CD14-positive monocyte (primary cell): Measurements from ENCODE around the gene UACA. TPM values are rescaled to one million over a fixed set of nuclear protein-coding genes. Genes with fewer than 3 reads are reported as not detected.

ENCODE experiments used
- DNase-seq, 3 donors: peaks; one replicate each; pipeline ENCODE4 v3.0.0-alpha.2; 2011 to 2022
- H2AFZ ChIP-seq: 2 replicates; pipeline ENCODE4 v1.6.0; 2012; ENCODE audit warnings: mild to moderate bottlenecking, low read depth, low read length, inconsistent platforms; ENCODE audit not compliant: insufficient read depth, poor library complexity, severe bottlenecking
- H3K27ac ChIP-seq, 2 donors: 1 replicate in 1 of 2; 2 replicates in 1 of 2; pipeline ENCODE4 v1.5.1; 2012 to 2013; ENCODE audit warnings: low read length in 2 of 2, control low read depth in 1 of 2, inconsistent platforms in 1 of 2, low read depth in 1 of 2, mild to moderate bottlenecking in 1 of 2
- H3K27me3 ChIP-seq, 2 donors: one replicate each; pipeline versions ENCODE4 v1.6.0 to v1.6.1; 2011 to 2013; ENCODE audit warnings: low read length in 2 of 2; ENCODE audit not compliant: control insufficient read depth in 2 of 2, insufficient read depth in 2 of 2
- H3K36me3 ChIP-seq, 2 donors: replicated peaks in 1 of 2; 1 replicate in 1 of 2; 2 replicates in 1 of 2; pipeline versions ENCODE4 v1.5.1 to v1.6.1; 2012 to 2013; ENCODE audit warnings: low read length in 2 of 2, control low read depth in 1 of 2, inconsistent platforms in 1 of 2, mild to moderate bottlenecking in 1 of 2; ENCODE audit not compliant: insufficient read depth in 2 of 2, control insufficient read depth in 1 of 2
- H3K4me1 ChIP-seq, 2 donors: 1 replicate in 1 of 2; 2 replicates in 1 of 2; pipeline versions ENCODE4 v1.5.1 to v1.6.1; 2012 to 2013; ENCODE audit warnings: low read length in 2 of 2, control low read depth in 1 of 2, inconsistent platforms in 1 of 2, mild to moderate bottlenecking in 1 of 2, moderate library complexity in 1 of 2; ENCODE audit not compliant: insufficient read depth in 2 of 2, control insufficient read depth in 1 of 2
- H3K4me2 ChIP-seq: replicated peaks from 2 replicates; pipeline ENCODE3; 2012; ENCODE audit warnings: low read length, moderate library complexity, mild to moderate bottlenecking; ENCODE audit not compliant: poor library complexity, severe bottlenecking; ENCODE audit errors: extremely low read depth
- H3K4me3 ChIP-seq, 3 experiments: fragments of 200-600 bp in 1 of 3; sonication (generic) in 1 of 3; replicated peaks in 1 of 3; 1 replicate in 2 of 3; 2 replicates in 1 of 3; pipeline ENCODE4 v1.5.1; 2011 to 2013; ENCODE audit warnings: low read length in 3 of 3, mild to moderate bottlenecking in 3 of 3, control low read depth in 2 of 3, low read depth in 2 of 3, inconsistent platforms in 1 of 3, moderate library complexity in 1 of 3
- H3K79me2 ChIP-seq: 2 replicates; pipeline ENCODE4 v1.6.0; 2012; ENCODE audit warnings: mild to moderate bottlenecking, control low read depth, inconsistent platforms, low read length, moderate library complexity; ENCODE audit not compliant: insufficient read depth
- H3K9ac ChIP-seq: 2 replicates; pipeline ENCODE4 v1.6.0; 2017; ENCODE audit warnings: low read length, mild to moderate bottlenecking; ENCODE audit not compliant: insufficient read depth, poor library complexity, severe bottlenecking
- H3K9me3 ChIP-seq, 2 donors: replicated peaks in 1 of 2; 1 replicate in 1 of 2; 2 replicates in 1 of 2; pipeline versions ENCODE4 v1.5.1 to v1.6.1; 2012 to 2013; ENCODE audit warnings: low read length in 2 of 2, control low read depth in 1 of 2; ENCODE audit not compliant: control insufficient read depth in 1 of 2, insufficient read depth in 1 of 2
- H4K20me1 ChIP-seq: 2 replicates; pipeline ENCODE4 v1.6.0; 2012; ENCODE audit warnings: mild to moderate bottlenecking, low read length, control low read depth, moderate library complexity; ENCODE audit not compliant: insufficient read depth
- H3K27ac Mint-ChIP-seq, 7 donors: one replicate each; pipeline ENCODE4 v1.8.0; 2020; ENCODE audit warnings: mild to moderate bottlenecking in 7 of 7, mixed read lengths in 7 of 7, moderate library complexity in 6 of 7, inconsistent platforms in 2 of 7
- H3K27me3 Mint-ChIP-seq, 3 donors: one replicate each; pipeline ENCODE4 v1.8.0; 2021 to 2022; ENCODE audit warnings: low read depth in 3 of 3, mild to moderate bottlenecking in 3 of 3, mixed read lengths in 3 of 3, moderate library complexity in 3 of 3, inconsistent platforms in 1 of 3
- H3K36me3 Mint-ChIP-seq, 2 donors: one replicate each; pipeline ENCODE4 v1.8.0; 2020; ENCODE audit warnings: mixed read lengths in 2 of 2, inconsistent platforms in 1 of 2, mild to moderate bottlenecking in 1 of 2
- H3K4me1 Mint-ChIP-seq: one replicate; pipeline ENCODE4 v1.8.0; 2020; ENCODE audit warnings: mild to moderate bottlenecking, mixed read lengths
- H3K4me3 Mint-ChIP-seq, 2 donors: one replicate each; pipeline ENCODE4 v1.8.0; 2020; ENCODE audit warnings: mild to moderate bottlenecking in 2 of 2, mixed read lengths in 2 of 2, moderate library complexity in 1 of 2
- H3K9me3 Mint-ChIP-seq, 7 donors: one replicate each; pipeline ENCODE4 v1.8.0; 2020 to 2022; ENCODE audit warnings: mixed read lengths in 7 of 7, mild to moderate bottlenecking in 6 of 7, moderate library complexity in 6 of 7, inconsistent platforms in 2 of 7
- WGBS: methylation state at CpG from one replicate; pipeline ENCODE4 v1.1.5; 2013; ENCODE audit warnings: missing lambda C conversion rate; ENCODE audit not compliant: insufficient coverage; 5-methylcytosine and 5-hydroxymethylcytosine counted together
- intact Hi-C, 2 donors: fragments of 100-400 bp; cut with micrococcal nuclease; formaldehyde crosslinking; loops; one replicate each; pipeline versions ENCODE4 v1.15.0 to v1.15.1; 2023
- polyA plus RNA-seq, 3 donors: library from polyadenylated mRNA; depleted of rRNA in 1 of 3; unstranded in 2 of 3; stranded (reverse) in 1 of 3; fragments of 300-500 nt in 2 of 3; fragments of >200 nt in 1 of 3; fragmentation: Illumina TruSeq in 2 of 3; gene quantifications; 1 replicate in 2 of 3; 2 replicates in 1 of 3; pipeline ENCODE4 v1.2.3, GENCODE V29; 2012 to 2021
- TF ChIP-seq, protein P1 (sequence below): fragments of 200-600 bp; IDR thresholded peaks from one replicate; pipeline ENCODE4 v1.8.0; 2022; ENCODE audit warnings: antibody characterized with exemption, mild to moderate bottlenecking

Gene UACA
- polyA plus RNA-seq, 3 donors = 1.7 to 3.1 (median 2.4) TPM

DNA sequence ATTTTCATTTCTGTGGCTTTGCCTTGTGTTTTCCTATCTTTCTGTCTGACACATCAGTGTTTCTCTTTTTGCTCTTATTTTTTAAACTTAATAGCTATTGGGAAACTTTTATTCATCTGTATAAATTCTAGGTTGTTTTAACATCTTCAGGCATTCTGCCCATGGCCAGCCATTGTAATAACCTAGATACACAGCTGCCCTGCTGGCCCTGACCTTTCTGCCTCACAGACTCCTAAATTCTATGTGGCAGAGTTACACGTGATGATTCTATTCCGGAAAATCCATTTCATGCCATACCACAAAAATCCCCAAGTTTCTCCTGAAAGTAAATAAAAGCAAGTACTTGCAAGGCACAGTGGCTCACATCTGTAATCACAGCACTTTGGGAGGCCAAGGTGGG is 150.1 kb downstream of the UACA start:
- intact Hi-C loops = no loop called here
- Histone ChIP-seq H3K4me2 (no peak overlapping the region), H3K9ac (no peak overlapping the region), H3K9me3 (no peaks in the 10 kb centered on the region), H3K4me1 (no peaks in the 10 kb centered on the region), H2AFZ (no peak overlapping the region), H3K4me3 (no peak overlapping the region), H3K27me3 (no peaks in the 10 kb centered on the region), H3K27ac (no peak overlapping the region), H4K20me1 (no peaks in the 10 kb centered on the region), H3K36me3 (no peaks in the 10 kb centered on the region), H3K79me2 (no peaks in the 10 kb centered on the region)
- H3K9me3 Mint-ChIP-seq = peaks cover 0 to 7% (median 0%) of the 10 kb centered on the region in 7 donors
- no peak for DNase-seq
- WGBS = 100% methylated on average over 2 of the region's 2 CpGs
- no peaks in the 10 kb centered on the region for H3K36me3 Mint-ChIP-seq
- peaks cover 0 to 6% (median 0%) of the 10 kb centered on the region in 3 donors for H3K27me3 Mint-ChIP-seq
- no peaks in the 10 kb centered on the region for H3K4me1 Mint-ChIP-seq
- TF ChIP-seq, protein P1, sequence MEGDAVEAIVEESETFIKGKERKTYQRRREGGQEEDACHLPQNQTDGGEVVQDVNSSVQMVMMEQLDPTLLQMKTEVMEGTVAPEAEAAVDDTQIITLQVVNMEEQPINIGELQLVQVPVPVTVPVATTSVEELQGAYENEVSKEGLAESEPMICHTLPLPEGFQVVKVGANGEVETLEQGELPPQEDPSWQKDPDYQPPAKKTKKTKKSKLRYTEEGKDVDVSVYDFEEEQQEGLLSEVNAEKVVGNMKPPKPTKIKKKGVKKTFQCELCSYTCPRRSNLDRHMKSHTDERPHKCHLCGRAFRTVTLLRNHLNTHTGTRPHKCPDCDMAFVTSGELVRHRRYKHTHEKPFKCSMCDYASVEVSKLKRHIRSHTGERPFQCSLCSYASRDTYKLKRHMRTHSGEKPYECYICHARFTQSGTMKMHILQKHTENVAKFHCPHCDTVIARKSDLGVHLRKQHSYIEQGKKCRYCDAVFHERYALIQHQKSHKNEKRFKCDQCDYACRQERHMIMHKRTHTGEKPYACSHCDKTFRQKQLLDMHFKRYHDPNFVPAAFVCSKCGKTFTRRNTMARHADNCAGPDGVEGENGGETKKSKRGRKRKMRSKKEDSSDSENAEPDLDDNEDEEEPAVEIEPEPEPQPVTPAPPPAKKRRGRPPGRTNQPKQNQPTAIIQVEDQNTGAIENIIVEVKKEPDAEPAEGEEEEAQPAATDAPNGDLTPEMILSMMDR = no peak
- no peak overlapping the region for H3K4me3 Mint-ChIP-seq
- H3K27ac Mint-ChIP-seq = peak overlapping the region in 1 of 7 donors; percentile 20

DNA sequence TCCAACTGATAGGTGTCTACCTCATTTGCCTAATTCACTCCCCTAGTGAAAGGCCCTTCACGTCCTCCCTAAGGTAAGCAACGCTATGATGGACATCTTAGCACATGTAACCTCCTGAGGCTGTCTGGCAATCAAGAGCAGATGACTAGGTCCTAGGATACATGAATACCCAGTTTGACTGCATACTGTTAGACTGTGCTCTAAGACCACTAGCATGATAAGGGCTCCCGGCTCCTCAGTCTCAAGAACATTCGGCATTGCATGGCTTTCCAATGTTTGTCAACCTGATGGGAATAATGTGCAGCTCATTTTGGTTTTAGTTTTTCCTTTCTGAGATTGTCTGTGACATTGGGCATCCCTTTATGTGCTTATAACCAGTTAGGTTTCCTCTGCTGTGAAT is 152.1 kb downstream of the UACA start:
- Mint-ChIP-seq H3K4me3 (no peak overlapping the region), H3K27ac (no peak overlapping the region), H3K27me3 (peaks cover 0 to 4% (median 0%) of the 10 kb centered on the region in 3 donors), H3K4me1 (peaks cover 3% of the 10 kb centered on the region), H3K9me3 (peaks cover 0 to 7% (median 0%) of the 10 kb centered on the region in 7 donors), H3K36me3 (no peaks in the 10 kb centered on the region)
- Histone ChIP-seq H3K79me2 (no peaks in the 10 kb centered on the region), H3K9me3 (no peaks in the 10 kb centered on the region), H3K4me2 (no peak overlapping the region), H3K27ac (no peak overlapping the region), H2AFZ (no peak overlapping the region), H3K27me3 (no peaks in the 10 kb centered on the region), H3K36me3 (no peaks in the 10 kb centered on the region), H4K20me1 (no peaks in the 10 kb centered on the region), H3K9ac (no peak overlapping the region), H3K4me1 (no peaks in the 10 kb centered on the region), H3K4me3 (no peak overlapping the region)
- DNase-seq = no peak
- intact Hi-C loops = no loop called here
- TF ChIP-seq, protein P1 = no peak
- WGBS = 96% methylated on average over 4 of the region's 4 CpGs
